Measurements from ENCODE around the gene PLPPR1.

Gene PLPPR1

DNA sequence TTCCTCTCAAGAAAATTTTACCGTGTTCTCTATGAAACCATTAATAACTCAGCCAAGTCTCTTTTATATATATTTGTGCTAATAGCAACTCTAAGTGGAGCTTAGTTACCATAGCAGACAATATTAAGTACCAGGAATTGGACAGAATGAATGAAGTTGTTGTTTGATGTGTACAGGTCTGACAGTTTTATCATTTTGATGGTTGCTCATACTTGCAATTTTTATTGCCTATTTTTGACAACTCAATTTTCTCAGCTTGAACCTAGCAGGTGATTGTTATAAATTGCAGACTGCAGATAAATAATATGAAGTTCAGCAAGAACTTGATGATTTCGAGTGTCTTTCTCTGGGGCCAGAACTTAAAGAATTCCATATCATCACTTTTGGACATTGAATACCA lies 163.2 kb downstream of the PLPPR1 start:
- TF ChIP-seq ZFX (IDR thresholded peaks at IDR 0.05; ENCODE audit: borderline replicate concordance) (no peak), CTCF (IDR thresholded peaks at IDR 0.05) (no peak)
- no peak overlapping the region for H3K27ac ChIP-seq

- no peak overlapping the region for H3K27ac ChIP-seq
Measured at GRCh38 chr9:101197026-101197425, 168.5 kb downstream of the PLPPR1 start.

GRCh38 chr9:101200852-101201251 lies 172.3 kb downstream of the PLPPR1 start:
- no peak overlapping the region for H3K27ac ChIP-seq
- TF ChIP-seq ZFX (IDR thresholded peaks at IDR 0.05; ENCODE audit: borderline replicate concordance) (no peak), CTCF (IDR thresholded peaks at IDR 0.05) (no peak)

More at GRCh38 chr9:101197026-101197425, 168.5 kb downstream of the PLPPR1 start:
- TF ChIP-seq ZFX (IDR thresholded peaks at IDR 0.05; ENCODE audit: borderline replicate concordance): no peak
- no peak for TF ChIP-seq CTCF (IDR thresholded peaks at IDR 0.05)

GRCh38 chr9:101201630-101202029 lies 173.1 kb downstream of the PLPPR1 start:
- H3K27ac ChIP-seq: no peak overlapping the region
- TF ChIP-seq CTCF (IDR thresholded peaks at IDR 0.05): no peak
- TF ChIP-seq ZFX (IDR thresholded peaks at IDR 0.05; ENCODE audit: borderline replicate concordance): no peak

DNA sequence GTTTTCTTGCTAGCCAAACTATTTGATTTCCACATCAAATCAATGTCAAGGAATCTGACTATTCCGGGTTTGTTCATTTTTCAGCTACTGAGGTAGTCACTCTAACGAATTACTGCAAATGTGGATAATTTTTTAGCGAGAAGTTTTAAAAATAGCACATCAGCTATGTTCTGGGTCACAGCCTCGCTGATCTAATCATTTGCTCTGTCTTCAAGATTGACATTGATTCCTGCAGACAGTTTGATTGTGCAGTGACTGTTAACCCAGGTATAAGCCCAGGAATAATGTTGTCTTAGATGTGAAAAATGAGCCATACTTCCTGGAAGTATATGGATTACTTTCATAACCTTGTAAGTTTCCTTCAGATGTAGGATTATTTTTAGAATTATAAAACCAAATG lies 181.1 kb downstream of the PLPPR1 start:
- TF ChIP-seq ZFX (IDR thresholded peaks at IDR 0.05; ENCODE audit: borderline replicate concordance) (no peak), CTCF (IDR thresholded peaks at IDR 0.05) (no peak)
- H3K27ac ChIP-seq: no peak overlapping the region

GRCh38 chr9:101212661-101213060 lies 184.1 kb downstream of the PLPPR1 start:
- TF ChIP-seq CTCF (IDR thresholded peaks at IDR 0.05): no peak
- TF ChIP-seq ZFX (IDR thresholded peaks at IDR 0.05; ENCODE audit: borderline replicate concordance): no peak
- no peak overlapping the region for H3K27ac ChIP-seq

- H3K27ac ChIP-seq: no peak overlapping the region
- no peak for TF ChIP-seq ZFX (IDR thresholded peaks at IDR 0.05; ENCODE audit: borderline replicate concordance)
- no peak for TF ChIP-seq CTCF (IDR thresholded peaks at IDR 0.05)
Measured at GRCh38 chr9:101219030-101219429, 190.5 kb downstream of the PLPPR1 start.
